Measurements from ENCODE around the gene ZSWIM4.
A peak's percentile ranks its signal among the peaks of the same experiment; 100 is the strongest.
"Not testable (repeated sequence)": the region's sequence is repeated elsewhere in the genome, so short reads cannot be mapped to it uniquely, and the experiment has no call there.

Gene ZSWIM4

DNA sequence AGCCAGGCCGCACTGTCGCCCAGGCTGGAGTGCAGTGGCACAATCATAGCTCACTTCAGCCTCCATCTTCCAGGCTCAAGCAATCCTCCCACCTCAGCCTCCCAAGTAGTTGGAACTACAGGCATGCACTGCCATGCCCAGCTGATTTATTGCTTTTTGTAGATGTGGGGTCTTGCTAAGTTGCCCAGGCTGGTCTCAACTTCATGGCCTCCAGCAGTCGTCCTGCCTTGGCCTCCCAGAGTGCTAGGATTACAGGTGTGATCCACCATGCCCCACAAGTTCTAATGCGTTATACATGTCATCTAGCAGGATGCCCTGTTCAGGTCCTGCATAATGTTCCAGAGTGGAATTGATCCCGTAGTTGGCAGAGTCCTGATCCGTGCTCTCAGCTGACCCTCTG is 16.4 kb upstream of the ZSWIM4 start:
- DNase-seq: no peak

- not testable (repeated sequence) for DNase-seq
Measured at GRCh38 chr19:13779794-13780193, 15.4 kb upstream of the ZSWIM4 start.

DNA sequence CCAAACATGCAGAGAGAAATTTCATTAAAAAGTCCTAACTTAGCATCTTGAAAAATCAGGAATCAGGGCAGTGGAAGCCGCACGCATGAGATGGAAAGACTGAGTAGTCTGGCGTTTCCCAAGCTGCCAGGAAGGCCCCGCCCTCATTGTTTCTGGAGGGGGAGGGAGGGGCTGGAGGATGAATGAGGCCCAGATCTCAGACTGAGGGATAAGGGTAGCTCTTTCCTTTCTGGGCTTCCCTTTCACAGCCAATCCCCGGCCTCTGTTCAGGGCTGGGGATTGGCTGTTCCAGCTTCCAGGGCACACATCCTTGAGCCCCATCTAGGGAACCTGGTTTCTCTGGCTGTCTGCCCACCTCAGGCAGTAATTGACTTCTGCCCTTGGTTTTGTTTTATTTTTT is 13.7 kb upstream of the ZSWIM4 start:
- no peak for DNase-seq

DNA sequence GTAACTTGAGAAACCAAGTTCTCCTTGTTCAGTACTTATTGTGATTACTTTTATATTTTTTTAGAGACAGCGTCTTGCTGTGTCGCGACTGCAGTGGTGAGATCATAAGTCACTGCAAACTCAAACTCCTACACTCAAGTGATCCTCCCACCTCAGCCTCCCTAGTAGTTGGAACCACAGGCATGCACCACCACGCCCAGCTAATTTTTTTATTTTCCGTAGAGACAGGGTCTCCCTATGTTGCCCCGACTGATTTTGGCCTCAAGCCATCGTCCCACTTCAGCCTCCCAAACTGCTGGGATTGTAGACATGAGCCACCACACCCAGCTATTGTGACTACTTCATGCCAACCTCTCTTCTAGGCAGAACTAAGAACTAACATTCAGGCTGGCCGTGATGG is 12.7 kb upstream of the ZSWIM4 start:
- no peak for DNase-seq

- DNase-seq: no peak
Measured at GRCh38 chr19:13783565-13784500, 11.4 kb upstream of the ZSWIM4 start.

- DNase-seq: no peak
Measured at GRCh38 chr19:13784731-13785452, 10.4 kb upstream of the ZSWIM4 start.

- DNase-seq: no peak
Measured at GRCh38 chr19:13788991-13789390, 6.3 kb upstream of the ZSWIM4 start.

DNA sequence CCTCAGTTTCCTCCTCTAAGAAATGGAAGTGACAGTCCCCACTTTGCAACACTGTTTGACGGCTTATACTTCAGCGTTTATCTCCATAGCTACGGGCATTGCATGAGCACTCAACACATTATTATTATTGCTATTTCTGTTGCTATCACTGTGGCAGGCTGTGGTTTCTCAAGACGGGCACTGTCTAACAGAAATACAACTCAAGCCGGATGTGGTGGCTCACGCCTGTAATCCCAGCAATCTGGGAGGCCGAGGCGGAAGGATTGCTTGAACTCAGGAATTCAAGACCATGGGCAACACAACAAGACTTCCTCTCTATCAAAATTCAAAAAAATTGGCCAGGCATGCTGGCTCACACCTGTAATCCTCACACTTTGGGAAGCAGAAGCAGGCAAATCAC is 4.9 kb upstream of the ZSWIM4 start:
- DNase-seq: peak; percentile 91

DNA sequence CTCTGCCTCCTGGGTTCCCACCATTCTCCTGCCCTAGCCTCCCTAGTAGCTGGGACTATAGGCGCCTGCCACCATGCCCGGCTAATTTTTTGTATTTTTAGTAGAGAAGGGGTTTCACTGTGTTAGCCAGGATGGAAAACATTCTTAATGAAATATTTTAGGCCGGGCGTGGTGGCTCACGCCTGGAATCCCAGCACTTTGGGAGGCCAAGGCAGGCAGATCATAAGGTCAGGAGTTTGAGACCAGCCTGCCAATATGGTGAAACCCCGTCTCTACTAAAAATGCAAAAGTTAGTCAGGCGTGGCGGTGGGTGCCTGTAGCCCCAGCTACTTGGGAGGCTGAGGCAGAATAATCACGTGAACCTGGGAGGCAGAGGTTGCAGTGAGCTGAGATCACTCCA is 1.9 kb upstream of the ZSWIM4 start:
- DNase-seq: not testable (repeated sequence)

GRCh38 chr19:13794398-13794756 is 866 bp upstream of the ZSWIM4 start:
- DNase-seq: no peak

- no peak for DNase-seq
Measured at GRCh38 chr19:13795595-13796300, 505 bp downstream of the ZSWIM4 start.

- no peak for DNase-seq
Measured at GRCh38 chr19:13796301-13797057, 1.2 kb downstream of the ZSWIM4 start.

DNA sequence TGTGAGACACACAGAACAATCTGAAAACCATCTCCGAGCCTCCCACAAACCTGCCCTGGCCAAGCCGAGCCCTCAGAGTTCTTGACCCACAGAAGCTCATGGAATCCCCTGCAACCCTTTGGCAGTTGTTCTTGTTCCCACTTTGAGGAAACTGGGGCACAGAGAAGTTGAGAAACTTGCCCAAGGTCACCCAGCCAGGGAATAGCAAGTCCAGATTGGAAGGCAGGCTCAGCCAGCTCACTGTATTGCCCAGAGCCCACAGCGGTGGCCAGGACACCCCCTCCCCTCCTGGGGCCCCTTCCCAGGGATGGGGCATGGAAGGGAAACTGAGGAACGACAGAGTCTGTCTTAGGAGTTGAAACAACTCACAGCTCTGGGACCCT is 1.8 kb downstream of the ZSWIM4 start:
- DNase-seq: no peak

DNA sequence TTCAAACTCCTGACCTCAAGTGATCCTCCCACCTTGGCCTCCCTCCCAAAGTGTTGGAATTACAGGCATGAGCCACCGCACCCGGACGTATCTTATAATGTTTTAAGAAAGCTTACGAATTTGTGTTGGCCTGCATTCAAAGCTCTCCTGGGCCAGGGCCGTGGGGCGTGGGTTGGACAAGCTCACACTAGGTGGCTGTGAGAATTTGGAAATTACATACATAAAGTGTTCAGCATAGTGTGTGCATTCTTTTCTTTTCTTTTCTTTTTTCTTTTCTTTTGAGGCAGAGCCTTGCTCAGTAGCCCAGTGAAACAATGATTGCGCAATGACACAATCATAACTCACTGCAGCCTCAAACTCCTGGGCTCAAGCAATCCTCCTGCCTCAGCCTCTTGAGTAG is 2.6 kb downstream of the ZSWIM4 start:
- no peak for DNase-seq

DNA sequence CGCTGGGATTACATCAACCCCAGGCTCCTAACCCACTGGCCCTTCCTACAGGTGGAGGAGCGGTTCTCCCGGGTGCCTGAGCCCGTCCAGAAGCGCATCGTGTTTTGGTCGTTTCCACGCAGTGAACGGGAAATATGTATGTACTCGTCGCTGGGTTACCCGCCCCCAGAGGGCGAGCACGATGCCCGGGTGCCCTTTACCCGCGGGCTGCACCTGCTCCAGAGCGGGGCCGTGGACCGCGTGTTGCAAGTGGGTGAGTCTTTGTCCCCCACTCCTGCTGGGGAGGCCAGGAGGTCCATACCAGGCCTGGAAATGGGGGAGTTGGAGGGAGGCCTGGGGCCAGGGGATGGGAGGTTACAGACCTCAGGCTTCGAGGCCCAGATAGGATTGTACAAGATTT is 4.4 kb downstream of the ZSWIM4 start:
- DNase-seq: no peak

DNA sequence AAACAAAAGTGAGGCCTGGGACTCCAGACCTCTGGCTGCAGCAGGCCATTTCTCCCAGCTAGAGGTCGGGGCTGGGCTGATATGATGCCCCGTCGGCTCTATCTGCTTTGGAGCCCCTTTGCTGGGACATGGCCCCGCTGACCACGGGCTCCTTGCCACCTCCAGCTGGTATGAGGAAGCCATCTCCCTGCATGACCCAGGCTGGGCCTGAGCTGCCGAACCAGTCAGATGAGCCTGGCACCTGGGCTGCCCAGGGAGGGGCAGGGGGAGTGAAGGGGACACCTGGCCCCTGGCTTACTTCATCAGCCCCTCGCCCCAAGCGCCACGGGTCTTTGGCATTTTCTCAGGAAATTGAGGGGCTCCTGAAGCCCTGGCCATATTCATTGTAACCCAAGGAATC is 7.8 kb downstream of the ZSWIM4 start:
- no peak for DNase-seq

GRCh38 chr19:13804830-13805683 is 9.8 kb downstream of the ZSWIM4 start:
- DNase-seq: no peak

DNA sequence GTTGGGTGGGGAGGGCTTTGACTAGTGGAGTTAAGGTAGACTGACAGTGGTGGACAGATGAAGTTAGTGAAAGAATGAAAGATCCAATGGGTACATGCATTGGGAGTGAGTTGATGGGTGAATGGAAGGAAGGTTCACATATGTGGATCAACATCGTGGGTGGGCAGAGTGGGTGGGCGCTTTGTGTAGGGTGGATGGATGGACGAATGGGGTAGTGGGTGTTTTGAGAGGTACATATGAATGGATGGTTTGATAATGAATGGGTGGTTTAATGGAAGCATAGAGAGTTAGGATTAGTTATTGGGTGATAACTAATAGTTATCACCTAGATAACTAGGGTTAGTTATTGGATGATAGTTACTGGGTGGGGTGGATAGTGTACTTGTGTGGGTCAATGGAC is 11.5 kb downstream of the ZSWIM4 start:
- no peak for DNase-seq

DNA sequence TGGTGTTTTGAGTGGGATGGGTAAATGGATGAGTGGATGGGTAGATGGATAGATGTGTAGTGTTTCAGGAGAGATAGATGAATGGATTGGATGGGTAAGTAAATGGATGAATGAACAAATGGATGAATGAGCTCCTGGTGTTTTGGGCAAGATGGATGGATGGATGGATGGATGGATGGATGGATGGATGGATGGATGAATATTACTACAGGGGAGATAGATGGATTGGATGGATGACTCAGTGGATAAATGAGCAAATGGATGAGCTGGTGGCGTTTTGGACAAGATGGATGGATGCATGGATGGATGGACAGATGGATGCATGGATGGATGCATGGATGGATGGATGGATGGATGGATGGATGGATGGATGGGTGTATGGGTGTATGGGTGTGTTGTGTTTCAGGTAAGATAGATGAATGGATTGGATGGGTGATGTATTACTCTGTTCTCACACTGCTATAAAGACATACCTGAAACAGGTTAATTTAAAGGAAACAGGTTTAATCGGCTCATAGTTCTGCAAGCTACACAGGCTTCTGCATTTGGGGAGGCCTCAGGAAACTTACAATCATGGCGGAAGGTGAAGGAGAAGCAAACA is 12.3 kb downstream of the ZSWIM4 start:
- no peak for DNase-seq

DNA sequence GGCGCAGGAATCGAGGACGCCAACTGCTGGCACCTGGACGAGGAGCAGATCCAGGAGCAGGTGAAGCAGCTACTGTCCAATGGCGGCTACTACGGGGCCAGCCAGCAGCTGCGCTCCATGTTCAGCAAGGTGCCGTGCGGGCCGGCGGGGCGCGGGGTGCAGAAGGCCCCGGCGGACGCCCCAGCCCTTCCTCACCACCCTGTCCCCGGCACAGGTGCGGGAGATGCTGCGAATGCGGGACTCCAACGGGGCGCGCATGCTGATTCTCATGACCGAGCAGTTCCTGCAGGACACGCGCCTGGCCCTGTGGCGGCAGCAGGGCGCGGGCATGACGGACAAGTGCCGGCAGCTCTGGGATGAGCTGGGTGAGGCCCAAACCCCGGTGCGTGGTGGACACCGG is 13.6 kb downstream of the ZSWIM4 start:
- no peak for DNase-seq

DNA sequence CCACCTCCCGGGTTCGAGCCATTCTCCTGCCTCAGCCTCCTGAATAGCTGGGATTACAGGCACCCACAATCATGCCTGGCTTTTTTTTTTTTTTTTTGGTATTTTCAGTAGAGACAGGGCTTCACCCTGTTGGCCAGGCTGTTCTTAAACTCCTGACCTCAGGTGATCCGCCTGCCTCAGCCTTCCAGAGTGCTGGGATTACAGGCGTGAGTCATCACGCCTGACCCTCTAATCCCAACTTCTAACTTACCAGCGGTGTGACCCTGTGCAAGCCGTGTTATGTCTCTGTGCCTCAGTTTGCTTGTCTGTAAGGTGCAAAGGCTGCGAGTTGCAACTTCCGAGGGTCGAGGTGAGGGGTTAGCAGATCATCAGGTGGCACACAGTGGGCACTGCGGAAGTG is 17.3 kb downstream of the ZSWIM4 start:
- DNase-seq: no peak

DNA sequence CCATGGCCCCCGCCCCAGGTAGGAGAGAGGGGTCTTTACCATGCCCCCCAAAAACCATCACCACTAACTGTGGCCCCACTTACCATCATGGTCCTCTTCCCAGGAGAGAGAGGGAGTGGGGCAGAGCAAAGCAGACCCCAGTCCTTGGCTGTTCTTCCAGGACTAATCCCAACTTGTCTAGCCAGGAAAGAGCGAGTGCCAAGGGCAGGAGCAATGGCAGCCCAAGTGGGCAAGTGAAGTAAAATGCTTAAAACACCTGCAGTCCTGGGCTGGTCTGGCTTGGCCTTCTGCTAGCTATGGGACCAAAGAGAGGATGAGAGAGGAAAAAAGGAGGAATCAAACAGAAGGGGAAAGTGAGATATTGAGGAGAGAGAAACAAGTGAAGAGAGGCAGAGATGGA is 17.9 kb downstream of the ZSWIM4 start:
- DNase-seq: no peak
